HG02678 (cell line): ENCODE results near the gene MLF2.

Source experiments
- ATAC-seq: cut with Tn5 transposase; IDR thresholded peaks from one replicate; pipeline ENCODE4 v1.9.1; 2021; ENCODE audit warnings: mild to moderate bottlenecking, moderate library complexity; ENCODE audit not compliant: unreplicated experiment

Gene MLF2

DNA sequence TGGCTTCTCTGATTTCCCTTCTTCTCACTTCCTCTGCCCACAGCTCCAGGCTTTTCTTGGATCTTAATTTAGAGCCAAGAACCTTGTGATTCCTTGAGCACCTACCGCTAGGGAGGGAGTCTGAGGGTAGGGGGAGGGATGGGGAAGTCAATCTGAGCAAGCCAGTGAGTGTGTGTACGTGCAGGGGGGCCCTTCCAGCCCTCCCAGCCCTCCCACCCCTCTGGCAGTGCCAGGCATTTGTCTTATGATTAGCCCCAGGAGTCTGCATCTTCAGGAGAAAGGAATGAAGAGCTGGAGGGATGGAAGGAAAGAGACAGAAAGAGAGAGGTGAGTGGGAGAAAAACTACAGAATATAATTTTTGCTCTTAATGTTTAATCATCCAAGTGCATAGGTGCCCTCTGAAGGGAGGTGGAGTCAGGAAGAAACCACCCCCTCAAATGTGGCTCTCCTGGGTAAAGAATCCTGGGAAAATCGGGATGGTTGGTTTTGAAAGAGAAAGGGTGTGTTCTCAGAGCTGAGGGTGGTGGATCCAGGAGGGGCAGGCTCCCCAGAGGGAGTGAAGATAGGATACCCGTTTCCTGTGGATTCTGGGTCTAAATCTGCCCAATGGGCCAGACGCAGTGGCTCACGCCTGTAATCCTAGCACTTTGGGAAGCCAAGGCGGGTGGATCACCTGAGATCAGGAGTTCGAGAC is 54.4 kb downstream of the MLF2 start:
- ATAC-seq: no peak
